WTC11 (cell line): ENCODE measurements around the gene KIF5C. TPM values are rescaled to one million over a fixed set of nuclear protein-coding genes. Genes with fewer than 3 reads are reported as not detected.

Experiments used
- ATAC-seq: fragments of 200-7000 bp; cut with Tn5 transposase; 2 replicates; pipeline ENCODE4 v1.10.0; 2021; ENCODE audit warnings: mild to moderate bottlenecking, moderate library complexity
- CTCF ChIA-PET: fragments of 300-600 bp; sonication (Branson Sonifier 250); formaldehyde crosslinking; loops from one replicate; lab custom pipeline; 2021; ENCODE audit warnings: antibody characterized with exemption; lab: Charles Lee
- POLR2A ChIA-PET: fragments of 350-600 bp; sonication (Branson Sonifier 250); formaldehyde crosslinking; loops from one replicate; lab custom pipeline; 2021; ENCODE audit warnings: antibody characterized with exemption; lab: Charles Lee
- DNase-seq: peaks from one replicate; pipeline ENCODE4 v3.0.0; 2021; ENCODE audit warnings: low spot score
- H3K27ac Mint-ChIP-seq: 2 replicates; pipeline ENCODE4 v1.8.0; 2021; ENCODE audit warnings: mixed read lengths
- H3K27me3 Mint-ChIP-seq: 2 replicates; pipeline ENCODE4 v1.8.0; 2021; ENCODE audit warnings: low read depth, mild to moderate bottlenecking, moderate library complexity, mixed read lengths
- H3K36me3 Mint-ChIP-seq: 2 replicates; pipeline ENCODE4 v1.8.0; 2021; ENCODE audit warnings: mixed read lengths
- H3K4me1 Mint-ChIP-seq: 2 replicates; pipeline ENCODE4 v1.8.0; 2022; ENCODE audit warnings: mixed read lengths
- H3K4me3 Mint-ChIP-seq: 2 replicates; pipeline ENCODE4 v1.8.0; 2021; ENCODE audit warnings: mild to moderate bottlenecking, moderate library complexity, mixed read lengths
- H3K9me3 Mint-ChIP-seq: 2 replicates; pipeline ENCODE4 v1.8.0; 2021; ENCODE audit warnings: mixed read lengths
- CREB1 ChIP-seq: sonication (generic); formaldehyde crosslinking; IDR thresholded peaks from 2 replicates; pipeline ENCODE4 v1.8.0; 2023; ENCODE audit warnings: mild to moderate bottlenecking, missing genetic modification reagents
- CREM ChIP-seq: sonication (generic); formaldehyde crosslinking; IDR thresholded peaks from 2 replicates; pipeline ENCODE4 v1.8.1; 2022; ENCODE audit warnings: mild to moderate bottlenecking, missing genetic modification reagents, moderate library complexity
- FOXP1 ChIP-seq: sonication (generic); formaldehyde crosslinking; IDR thresholded peaks from 2 replicates; pipeline ENCODE4 v1.8.0; 2022; ENCODE audit warnings: missing genetic modification reagents, mild to moderate bottlenecking, moderate library complexity, borderline replicate concordance
- HMGA2 ChIP-seq: fragments of 250-450 bp; sonication (Bioruptor Pico); IDR thresholded peaks from 2 replicates; pipeline ENCODE4 v1.4.0; 2021; ENCODE audit warnings: mild to moderate bottlenecking, moderate library complexity
- IRF2 ChIP-seq: sonication (generic); formaldehyde crosslinking; IDR thresholded peaks from 2 replicates; pipeline ENCODE4 v1.8.0; 2022; ENCODE audit warnings: low read depth, missing genetic modification reagents, borderline replicate concordance
- JUN ChIP-seq: sonication (generic); formaldehyde crosslinking; IDR thresholded peaks from 2 replicates; pipeline ENCODE4 v1.8.0; 2023; ENCODE audit warnings: mild to moderate bottlenecking, missing genetic modification reagents
- KAT7 ChIP-seq: sonication (generic); formaldehyde crosslinking; IDR thresholded peaks from 2 replicates; pipeline ENCODE4 v1.8.1; 2023; ENCODE audit warnings: missing genetic modification reagents, mild to moderate bottlenecking, borderline replicate concordance
- NR1H2 ChIP-seq: sonication (generic); formaldehyde crosslinking; IDR thresholded peaks from 2 replicates; pipeline ENCODE4 v1.9.0; 2021; ENCODE audit warnings: mild to moderate bottlenecking, moderate library complexity, missing genetic modification reagents
- SMAD3 ChIP-seq: sonication (generic); formaldehyde crosslinking; IDR thresholded peaks from 2 replicates; pipeline ENCODE4 v1.8.0; 2022; ENCODE audit warnings: missing genetic modification reagents, mild to moderate bottlenecking, borderline replicate concordance
- SP1 ChIP-seq: sonication (generic); formaldehyde crosslinking; conservative IDR thresholded peaks from 2 replicates; pipeline ENCODE4 v1.8.1; 2022; ENCODE audit warnings: missing genetic modification reagents
- TEAD1 ChIP-seq: sonication (generic); formaldehyde crosslinking; IDR thresholded peaks from 2 replicates; pipeline ENCODE4 v1.8.0; 2022; ENCODE audit warnings: mild to moderate bottlenecking, missing genetic modification reagents
- ZNF232 ChIP-seq: sonication (generic); formaldehyde crosslinking; IDR thresholded peaks from 2 replicates; pipeline ENCODE4 v1.8.0; 2022; ENCODE audit warnings: mild to moderate bottlenecking, missing genetic modification reagents
- total RNA-seq: library from RNA; stranded (reverse); gene quantifications from 3 replicates; pipeline ENCODE4 v1.2.3, GENCODE V29; 2021
- TF ChIP-seq, protein P1 (sequence below): sonication (generic); formaldehyde crosslinking; IDR thresholded peaks from 2 replicates; pipeline ENCODE4 v1.8.1; 2022; ENCODE audit warnings: low read depth, mild to moderate bottlenecking, moderate library complexity, missing genetic modification reagents, borderline replicate concordance
- TF ChIP-seq, protein P2 (sequence below): fragments of 250-450 bp; sonication (Bioruptor Pico); conservative IDR thresholded peaks from 2 replicates; pipeline ENCODE4 v1.9.0; 2021; ENCODE audit warnings: mild to moderate bottlenecking
- TF ChIP-seq, protein P3 (sequence below): sonication (generic); formaldehyde crosslinking; IDR thresholded peaks from 2 replicates; pipeline ENCODE4 v1.8.1; 2023; ENCODE audit warnings: mild to moderate bottlenecking, missing genetic modification reagents
- TF ChIP-seq, protein P4 (sequence below): sonication (generic); formaldehyde crosslinking; IDR thresholded peaks from 2 replicates; pipeline ENCODE4 v1.8.1; 2023; ENCODE audit warnings: mild to moderate bottlenecking, moderate library complexity, missing genetic modification reagents
- TF ChIP-seq, protein P5 (sequence below): sonication (generic); formaldehyde crosslinking; IDR thresholded peaks from 2 replicates; pipeline ENCODE4 v1.8.1; 2022; ENCODE audit warnings: mild to moderate bottlenecking, moderate library complexity, missing genetic modification reagents
- TF ChIP-seq, protein P6 (sequence below): sonication (generic); formaldehyde crosslinking; IDR thresholded peaks from 2 replicates; pipeline ENCODE4 v1.8.0; 2022; ENCODE audit warnings: mild to moderate bottlenecking, missing genetic modification reagents

KIF5C gene
- total RNA-seq, 1 experiment from 2014 or later = 73.5 TPM

DNA sequence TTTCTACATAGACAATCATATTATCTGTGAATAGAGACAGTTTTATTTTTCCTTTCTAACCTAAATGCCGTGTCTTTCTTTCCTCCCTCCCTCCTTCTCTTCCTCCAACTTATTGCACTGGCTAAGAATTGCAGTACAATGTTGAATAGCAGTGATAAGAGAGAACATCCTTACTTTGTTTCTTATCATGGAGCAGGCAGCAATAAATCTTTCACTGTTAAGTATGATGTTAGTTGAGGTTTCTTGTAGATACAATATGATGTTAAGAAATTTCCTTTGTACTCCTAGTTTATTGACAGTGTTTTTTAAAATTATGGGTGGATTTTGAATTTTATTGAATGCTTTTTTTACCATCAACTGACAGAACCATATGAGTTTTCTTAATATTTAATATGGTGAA lies 169.5 kb downstream of the KIF5C start:
- Mint-ChIP-seq H3K27me3 (peaks cover 10% of the 10 kb centered on the region), H3K4me1 (no peaks in the 10 kb centered on the region), H3K36me3 (peaks cover 3% of the 10 kb centered on the region; the same call in 1 of the 2 replicates), H3K4me3 (no peak overlapping the region), H3K27ac (no peak overlapping the region), H3K9me3 (peaks cover 20% of the 10 kb centered on the region)
- ATAC-seq = no peak
- DNase-seq = no peak
- POLR2A ChIA-PET = no interaction called here
- CTCF ChIA-PET = no interaction called here
- TF ChIP-seq, protein P1, sequence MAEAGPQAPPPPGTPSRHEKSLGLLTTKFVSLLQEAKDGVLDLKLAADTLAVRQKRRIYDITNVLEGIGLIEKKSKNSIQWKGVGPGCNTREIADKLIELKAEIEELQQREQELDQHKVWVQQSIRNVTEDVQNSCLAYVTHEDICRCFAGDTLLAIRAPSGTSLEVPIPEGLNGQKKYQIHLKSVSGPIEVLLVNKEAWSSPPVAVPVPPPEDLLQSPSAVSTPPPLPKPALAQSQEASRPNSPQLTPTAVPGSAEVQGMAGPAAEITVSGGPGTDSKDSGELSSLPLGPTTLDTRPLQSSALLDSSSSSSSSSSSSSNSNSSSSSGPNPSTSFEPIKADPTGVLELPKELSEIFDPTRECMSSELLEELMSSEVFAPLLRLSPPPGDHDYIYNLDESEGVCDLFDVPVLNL (CRISPR knock-in tag) = no peak
- TF ChIP-seq KAT7 (CRISPR knock-in tag) (no peak), ZNF232 (CRISPR knock-in tag) (no peak), JUN (CRISPR knock-in tag) (no peak), CREM (CRISPR knock-in tag) (no peak), IRF2 (CRISPR knock-in tag) (no peak), SP1 (CRISPR knock-in tag) (no peak), FOXP1 (CRISPR knock-in tag) (no peak)
- TF ChIP-seq, protein P2, sequence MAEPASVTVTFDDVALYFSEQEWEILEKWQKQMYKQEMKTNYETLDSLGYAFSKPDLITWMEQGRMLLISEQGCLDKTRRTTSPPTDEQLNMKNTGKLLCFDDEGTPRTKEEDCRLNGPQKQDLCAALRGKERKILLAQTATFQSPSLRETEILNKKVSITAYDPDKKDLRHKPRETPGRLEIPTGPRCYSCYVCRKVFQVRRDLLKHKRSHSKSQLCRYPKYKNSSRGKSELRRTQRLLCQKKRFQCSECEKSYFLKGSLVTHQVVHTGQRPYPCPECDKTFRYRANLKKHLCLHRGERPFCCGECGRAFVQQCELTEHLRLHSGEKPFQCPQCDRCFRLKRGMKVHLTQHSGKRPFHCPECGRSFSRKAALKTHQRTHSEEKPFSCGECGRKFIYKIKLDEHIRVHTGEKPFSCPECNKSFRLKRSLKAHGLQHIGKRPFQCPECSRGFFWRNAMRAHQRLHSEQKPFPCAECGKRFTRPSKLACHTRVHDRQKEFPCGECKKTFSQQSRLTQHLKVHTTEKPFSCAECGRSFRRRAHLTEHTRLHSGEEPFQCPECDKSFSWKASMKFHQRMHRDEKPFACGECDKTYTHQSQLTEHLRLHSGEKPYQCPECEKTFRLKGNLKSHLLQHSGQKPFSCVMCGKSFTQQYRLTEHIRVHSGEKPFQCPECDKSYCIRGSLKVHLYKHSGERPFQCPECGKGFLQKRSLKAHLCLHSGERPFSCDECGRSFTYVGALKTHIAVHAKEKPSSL (CRISPR knock-in tag) = no peak

DNA sequence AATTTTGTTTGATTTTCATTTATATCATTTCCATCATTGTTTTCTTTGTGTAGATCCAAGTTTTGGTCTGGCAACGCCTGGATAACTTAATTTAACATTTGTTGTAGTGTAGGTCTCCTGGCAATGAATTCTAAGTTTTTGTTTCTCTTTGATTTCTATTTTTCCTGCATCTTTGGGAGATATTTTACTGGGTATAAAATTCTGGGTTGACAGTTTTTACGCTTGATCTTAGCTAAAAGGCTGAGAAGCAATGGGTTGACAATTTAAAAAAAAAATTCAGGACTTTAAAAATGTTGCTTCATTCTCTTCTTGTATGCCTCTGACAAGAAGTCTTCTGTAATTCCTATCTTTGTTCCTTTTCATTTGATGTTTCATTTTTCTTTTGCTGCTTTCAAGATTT lies 172.1 kb downstream of the KIF5C start:
- H3K27me3 Mint-ChIP-seq = no peaks in the 10 kb centered on the region
- ATAC-seq (no peak), DNase-seq (no peak)
- peaks cover 3% of the 10 kb centered on the region; the same call in 1 of the 2 replicates for H3K36me3 Mint-ChIP-seq
- POLR2A ChIA-PET = no interaction called here
- no peaks in the 10 kb centered on the region for H3K4me1 Mint-ChIP-seq
- H3K27ac Mint-ChIP-seq = no peak overlapping the region
- no peak for TF ChIP-seq CREB1 (CRISPR knock-in tag)
- H3K4me3 Mint-ChIP-seq = no peak overlapping the region
- CTCF ChIA-PET = no interaction called here
- peaks cover 20% of the 10 kb centered on the region for H3K9me3 Mint-ChIP-seq

DNA sequence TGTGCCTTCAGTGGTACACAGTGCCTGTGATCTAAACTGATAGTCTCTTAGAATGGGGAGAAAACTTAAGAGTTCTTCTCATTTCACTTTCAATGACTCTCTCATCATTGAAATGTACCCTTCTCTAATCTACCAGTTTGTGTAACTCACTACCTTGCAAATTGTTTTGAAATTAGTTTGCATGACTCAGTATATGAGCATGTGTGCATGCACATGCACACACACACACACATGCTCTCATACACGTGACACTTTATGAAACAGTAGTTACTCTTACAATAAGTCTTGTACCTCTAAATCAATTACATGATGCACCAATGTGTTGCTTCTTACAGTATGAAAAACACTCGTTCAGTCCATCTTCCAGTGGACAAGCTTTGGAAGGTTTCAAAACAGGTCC lies 174.1 kb downstream of the KIF5C start:
- no peaks in the 10 kb centered on the region for H3K4me1 Mint-ChIP-seq
- DNase-seq = no peak
- CTCF ChIA-PET = interaction anchor here (1.4 kb wide), 1 partner anchor 8 kb away, joined by 7 read pairs; no protein-coding TSS in a partner anchor
- peaks cover 3% of the 10 kb centered on the region; the same call in 1 of the 2 replicates for H3K36me3 Mint-ChIP-seq
- H3K27me3 Mint-ChIP-seq = no peaks in the 10 kb centered on the region
- no peak for TF ChIP-seq TEAD1 (CRISPR knock-in tag)
- no peak for TF ChIP-seq NR1H2 (CRISPR knock-in tag)
- TF ChIP-seq SMAD3 (CRISPR knock-in tag) = no peak
- TF ChIP-seq, protein P3, sequence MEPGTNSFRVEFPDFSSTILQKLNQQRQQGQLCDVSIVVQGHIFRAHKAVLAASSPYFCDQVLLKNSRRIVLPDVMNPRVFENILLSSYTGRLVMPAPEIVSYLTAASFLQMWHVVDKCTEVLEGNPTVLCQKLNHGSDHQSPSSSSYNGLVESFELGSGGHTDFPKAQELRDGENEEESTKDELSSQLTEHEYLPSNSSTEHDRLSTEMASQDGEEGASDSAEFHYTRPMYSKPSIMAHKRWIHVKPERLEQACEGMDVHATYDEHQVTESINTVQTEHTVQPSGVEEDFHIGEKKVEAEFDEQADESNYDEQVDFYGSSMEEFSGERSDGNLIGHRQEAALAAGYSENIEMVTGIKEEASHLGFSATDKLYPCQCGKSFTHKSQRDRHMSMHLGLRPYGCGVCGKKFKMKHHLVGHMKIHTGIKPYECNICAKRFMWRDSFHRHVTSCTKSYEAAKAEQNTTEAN (CRISPR knock-in tag) = no peak
- no peak overlapping the region for H3K4me3 Mint-ChIP-seq
- POLR2A ChIA-PET = no interaction called here
- no peak for ATAC-seq
- H3K9me3 Mint-ChIP-seq = peaks cover 20% of the 10 kb centered on the region
- H3K27ac Mint-ChIP-seq = no peak overlapping the region

DNA sequence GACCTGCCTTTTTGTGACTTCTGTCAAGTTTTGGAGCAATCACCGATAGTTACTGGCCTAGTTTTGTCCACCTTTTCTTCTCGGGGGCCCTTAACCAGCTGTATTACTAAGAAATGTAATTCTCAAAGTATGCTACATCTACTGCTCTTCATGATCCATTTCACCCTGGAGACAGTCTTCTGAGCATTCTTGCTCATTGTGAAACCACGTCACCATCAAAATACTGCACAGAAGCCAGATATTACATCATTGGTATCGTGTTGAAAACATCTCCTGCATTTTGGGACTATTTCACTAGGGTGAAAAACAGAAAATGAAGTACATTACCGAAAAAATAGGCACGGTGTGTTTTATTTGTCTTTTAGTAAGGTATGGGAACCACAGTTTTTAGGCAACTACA lies 175.2 kb downstream of the KIF5C start:
- H3K36me3 Mint-ChIP-seq = peaks cover 3% of the 10 kb centered on the region; the same call in 1 of the 2 replicates
- TF ChIP-seq, protein P4, sequence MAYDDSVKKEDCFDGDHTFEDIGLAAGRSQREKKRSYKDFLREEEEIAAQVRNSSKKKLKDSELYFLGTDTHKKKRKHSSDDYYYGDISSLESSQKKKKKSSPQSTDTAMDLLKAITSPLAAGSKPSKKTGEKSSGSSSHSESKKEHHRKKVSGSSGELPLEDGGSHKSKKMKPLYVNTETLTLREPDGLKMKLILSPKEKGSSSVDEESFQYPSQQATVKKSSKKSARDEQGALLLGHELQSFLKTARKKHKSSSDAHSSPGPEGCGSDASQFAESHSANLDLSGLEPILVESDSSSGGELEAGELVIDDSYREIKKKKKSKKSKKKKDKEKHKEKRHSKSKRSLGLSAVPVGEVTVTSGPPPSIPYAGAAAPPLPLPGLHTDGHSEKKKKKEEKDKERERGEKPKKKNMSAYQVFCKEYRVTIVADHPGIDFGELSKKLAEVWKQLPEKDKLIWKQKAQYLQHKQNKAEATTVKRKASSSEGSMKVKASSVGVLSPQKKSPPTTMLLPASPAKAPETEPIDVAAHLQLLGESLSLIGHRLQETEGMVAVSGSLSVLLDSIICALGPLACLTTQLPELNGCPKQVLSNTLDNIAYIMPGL (CRISPR knock-in tag) = no peak
- TF ChIP-seq CREB1 (CRISPR knock-in tag) (no peak), HMGA2 (CRISPR knock-in tag) (no peak)
- TF ChIP-seq, protein P5, sequence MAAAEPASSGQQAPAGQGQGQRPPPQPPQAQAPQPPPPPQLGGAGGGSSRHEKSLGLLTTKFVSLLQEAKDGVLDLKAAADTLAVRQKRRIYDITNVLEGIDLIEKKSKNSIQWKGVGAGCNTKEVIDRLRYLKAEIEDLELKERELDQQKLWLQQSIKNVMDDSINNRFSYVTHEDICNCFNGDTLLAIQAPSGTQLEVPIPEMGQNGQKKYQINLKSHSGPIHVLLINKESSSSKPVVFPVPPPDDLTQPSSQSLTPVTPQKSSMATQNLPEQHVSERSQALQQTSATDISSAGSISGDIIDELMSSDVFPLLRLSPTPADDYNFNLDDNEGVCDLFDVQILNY = no peak
- TF ChIP-seq, protein P6, sequence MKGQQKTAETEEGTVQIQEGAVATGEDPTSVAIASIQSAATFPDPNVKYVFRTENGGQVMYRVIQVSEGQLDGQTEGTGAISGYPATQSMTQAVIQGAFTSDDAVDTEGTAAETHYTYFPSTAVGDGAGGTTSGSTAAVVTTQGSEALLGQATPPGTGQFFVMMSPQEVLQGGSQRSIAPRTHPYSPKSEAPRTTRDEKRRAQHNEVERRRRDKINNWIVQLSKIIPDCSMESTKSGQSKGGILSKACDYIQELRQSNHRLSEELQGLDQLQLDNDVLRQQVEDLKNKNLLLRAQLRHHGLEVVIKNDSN (CRISPR knock-in tag) = no peak
- no peak overlapping the region for H3K4me3 Mint-ChIP-seq
- ATAC-seq (no peak), DNase-seq (no peak)
- H3K9me3 Mint-ChIP-seq = peaks cover 20% of the 10 kb centered on the region
- no peak overlapping the region for H3K27ac Mint-ChIP-seq
- H3K27me3 Mint-ChIP-seq = no peaks in the 10 kb centered on the region
- H3K4me1 Mint-ChIP-seq = no peaks in the 10 kb centered on the region
- ChIA-PET POLR2A (no interaction called here), CTCF (interaction anchor here (1.4 kb wide), 1 partner anchor 9 kb away, joined by 7 read pairs; no protein-coding TSS in a partner anchor)
